Progenitor cell of endocrine pancreas (in vitro differentiated cells): ENCODE measurements around the gene C1QTNF3. TPM values are rescaled to one million over a fixed set of nuclear protein-coding genes. Genes with fewer than 3 reads are reported as not detected.
A peak's percentile ranks its signal among the peaks of the same experiment; 100 is the strongest.

Experiments used
- DNase-seq: peaks from one replicate; pipeline ENCODE4 v3.0.0; 2021; ENCODE audit warnings: low spot score; ENCODE audit not compliant: unreplicated experiment
- H3K27ac Mint-ChIP-seq: 2 replicates; pipeline ENCODE4 v1.8.0; 2021; ENCODE audit warnings: mild to moderate bottlenecking, moderate library complexity, mixed read lengths
- H3K27me3 Mint-ChIP-seq: 2 replicates; pipeline ENCODE4 v1.8.0; 2021; ENCODE audit warnings: mixed read lengths
- H3K36me3 Mint-ChIP-seq: 2 replicates; pipeline ENCODE4 v1.8.0; 2022; ENCODE audit warnings: mixed read lengths; ENCODE audit not compliant: insufficient read depth
- H3K4me1 Mint-ChIP-seq: 2 replicates; pipeline ENCODE4 v1.8.0; 2021; ENCODE audit warnings: low read depth, mixed read lengths
- H3K4me3 Mint-ChIP-seq: 2 replicates; pipeline ENCODE4 v1.8.0; 2021; ENCODE audit warnings: low read depth, mild to moderate bottlenecking, moderate library complexity, mixed read lengths
- H3K9me3 Mint-ChIP-seq: 2 replicates; pipeline ENCODE4 v1.8.0; 2021; ENCODE audit warnings: low read depth, mixed read lengths
- total RNA-seq: library from RNA; stranded (reverse); gene quantifications from 2 replicates; pipeline ENCODE4 v1.2.1, GENCODE V29; 2021
- TF ChIP-seq, protein P1 (sequence below): fragments of 200-600 bp; sonication (generic); IDR thresholded peaks from one replicate; pipeline ENCODE4 v1.5.0; 2021; ENCODE audit warnings: antibody characterized with exemption, mild to moderate bottlenecking; ENCODE audit not compliant: unreplicated experiment

The C1QTNF3 gene
- total RNA-seq, 1 donor from 2014 or later = 9.6 TPM

DNA sequence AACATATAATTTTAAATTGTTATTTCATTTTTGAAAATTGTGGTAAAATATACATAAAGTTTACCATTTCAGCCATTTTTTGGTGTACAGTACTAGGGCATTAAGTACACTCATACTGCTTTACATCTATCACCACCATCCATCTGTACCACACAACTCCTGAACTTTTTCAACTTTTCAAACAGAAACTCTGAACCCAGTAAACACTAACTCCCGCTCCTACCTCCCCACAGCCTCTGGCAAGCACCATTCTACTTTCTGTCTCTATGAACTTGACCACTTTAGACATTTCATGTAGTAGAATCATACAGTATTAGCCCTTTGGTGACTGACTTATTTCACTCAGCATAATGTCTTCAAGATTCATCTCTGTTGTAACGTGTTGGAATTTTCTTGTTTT, 50.1 kb downstream of the C1QTNF3 start:
- Mint-ChIP-seq H3K4me3 (no peak overlapping the region), H3K27ac (peak overlapping the region; percentile 38), H3K36me3 (peaks cover 24% of the 10 kb centered on the region), H3K9me3 (no peaks in the 10 kb centered on the region), H3K4me1 (peaks cover 9% of the 10 kb centered on the region), H3K27me3 (no peaks in the 10 kb centered on the region)
- TF ChIP-seq, protein P1, sequence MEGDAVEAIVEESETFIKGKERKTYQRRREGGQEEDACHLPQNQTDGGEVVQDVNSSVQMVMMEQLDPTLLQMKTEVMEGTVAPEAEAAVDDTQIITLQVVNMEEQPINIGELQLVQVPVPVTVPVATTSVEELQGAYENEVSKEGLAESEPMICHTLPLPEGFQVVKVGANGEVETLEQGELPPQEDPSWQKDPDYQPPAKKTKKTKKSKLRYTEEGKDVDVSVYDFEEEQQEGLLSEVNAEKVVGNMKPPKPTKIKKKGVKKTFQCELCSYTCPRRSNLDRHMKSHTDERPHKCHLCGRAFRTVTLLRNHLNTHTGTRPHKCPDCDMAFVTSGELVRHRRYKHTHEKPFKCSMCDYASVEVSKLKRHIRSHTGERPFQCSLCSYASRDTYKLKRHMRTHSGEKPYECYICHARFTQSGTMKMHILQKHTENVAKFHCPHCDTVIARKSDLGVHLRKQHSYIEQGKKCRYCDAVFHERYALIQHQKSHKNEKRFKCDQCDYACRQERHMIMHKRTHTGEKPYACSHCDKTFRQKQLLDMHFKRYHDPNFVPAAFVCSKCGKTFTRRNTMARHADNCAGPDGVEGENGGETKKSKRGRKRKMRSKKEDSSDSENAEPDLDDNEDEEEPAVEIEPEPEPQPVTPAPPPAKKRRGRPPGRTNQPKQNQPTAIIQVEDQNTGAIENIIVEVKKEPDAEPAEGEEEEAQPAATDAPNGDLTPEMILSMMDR = no peak
- DNase-seq = no peak

DNA sequence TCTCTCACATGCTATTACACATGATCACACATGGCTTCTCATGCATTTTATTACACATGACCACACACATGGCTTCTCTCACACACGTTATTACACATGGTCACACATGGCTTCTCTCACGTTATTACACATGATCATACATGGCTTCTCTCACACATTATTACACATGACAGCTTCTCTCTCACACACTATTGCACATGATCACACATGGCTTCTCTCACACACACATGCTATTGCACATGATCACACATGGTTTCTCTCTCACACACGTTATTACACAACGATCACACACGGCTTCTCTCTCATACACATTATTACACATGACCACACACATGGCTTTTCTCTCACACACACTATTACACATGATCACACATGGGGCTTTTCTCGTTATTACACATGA, 57.6 kb downstream of the C1QTNF3 start:
- Mint-ChIP-seq H3K27ac (no peak overlapping the region), H3K4me3 (no peak overlapping the region), H3K27me3 (no peaks in the 10 kb centered on the region), H3K4me1 (peaks cover 21% of the 10 kb centered on the region), H3K9me3 (no peaks in the 10 kb centered on the region), H3K36me3 (peaks cover 16% of the 10 kb centered on the region)
- DNase-seq = no peak
- TF ChIP-seq, protein P1 = no peak

DNA sequence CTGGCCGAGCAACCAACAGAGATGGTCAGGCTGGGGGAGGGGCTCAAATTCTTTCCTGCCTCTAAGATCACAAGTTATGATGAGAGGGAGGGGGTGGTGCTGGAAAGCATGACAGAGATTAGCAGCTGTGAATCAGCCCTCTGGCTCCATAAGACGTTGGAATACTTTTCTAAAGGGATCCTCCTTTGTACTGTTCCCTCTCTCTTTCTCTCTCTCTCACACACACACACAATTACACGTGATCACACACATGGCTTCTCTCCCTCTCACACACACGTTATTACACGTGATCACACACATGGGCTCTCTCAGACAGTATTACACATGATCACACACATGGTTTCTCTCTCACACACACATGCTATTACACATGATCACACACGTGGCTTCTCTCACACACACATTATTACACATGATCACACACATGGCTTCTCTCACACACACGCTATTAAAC, 58.3 kb downstream of the C1QTNF3 start, which contains the start of gene SLC45A2:
TSS of gene SLC45A2 (minus strand) at position 23 of the 454 bp plus-strand sequence. CDS start 110 bp downstream, outside the sequence.
- no peak within 1 kb of the TSS for H3K4me3 Mint-ChIP-seq
- DNase-seq = no peak
- H3K9me3 Mint-ChIP-seq = no peaks in the 10 kb centered on the region
- TF ChIP-seq, protein P1 = no peak
- no peaks in the 10 kb centered on the region for H3K27me3 Mint-ChIP-seq
- peak within 1 kb of the TSS; percentile 54 for H3K27ac Mint-ChIP-seq
- peaks cover 22% of the 10 kb centered on the region for H3K4me1 Mint-ChIP-seq
- peaks cover 16% of the 10 kb centered on the region for H3K36me3 Mint-ChIP-seq

DNA sequence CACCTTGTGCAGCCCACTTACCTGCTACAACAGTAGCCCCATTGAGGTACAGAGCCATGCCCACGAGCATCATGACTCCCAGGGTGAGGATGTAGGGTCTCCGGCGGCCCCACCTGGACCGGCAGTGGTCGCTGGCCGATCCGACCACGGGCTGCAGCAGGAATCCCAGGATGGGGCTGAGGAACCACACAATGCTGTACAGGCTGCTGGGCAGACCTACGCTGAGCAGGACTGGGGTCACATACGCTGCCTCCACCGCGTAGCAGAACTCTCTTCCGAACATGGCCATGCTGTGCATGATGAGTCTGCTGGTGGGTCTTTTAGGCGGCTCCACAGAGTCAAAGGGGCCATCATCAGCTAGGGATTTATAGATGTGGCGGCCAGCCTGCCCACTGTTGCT, 58.8 kb downstream of the C1QTNF3 start:
- no peak overlapping the region for H3K4me3 Mint-ChIP-seq
- no peak overlapping the region for H3K27ac Mint-ChIP-seq
- peaks cover 13% of the 10 kb centered on the region for H3K36me3 Mint-ChIP-seq
- no peaks in the 10 kb centered on the region for H3K27me3 Mint-ChIP-seq
- peaks cover 22% of the 10 kb centered on the region for H3K4me1 Mint-ChIP-seq
- TF ChIP-seq, protein P1 = no peak
- no peaks in the 10 kb centered on the region for H3K9me3 Mint-ChIP-seq
- no peak for DNase-seq

DNA sequence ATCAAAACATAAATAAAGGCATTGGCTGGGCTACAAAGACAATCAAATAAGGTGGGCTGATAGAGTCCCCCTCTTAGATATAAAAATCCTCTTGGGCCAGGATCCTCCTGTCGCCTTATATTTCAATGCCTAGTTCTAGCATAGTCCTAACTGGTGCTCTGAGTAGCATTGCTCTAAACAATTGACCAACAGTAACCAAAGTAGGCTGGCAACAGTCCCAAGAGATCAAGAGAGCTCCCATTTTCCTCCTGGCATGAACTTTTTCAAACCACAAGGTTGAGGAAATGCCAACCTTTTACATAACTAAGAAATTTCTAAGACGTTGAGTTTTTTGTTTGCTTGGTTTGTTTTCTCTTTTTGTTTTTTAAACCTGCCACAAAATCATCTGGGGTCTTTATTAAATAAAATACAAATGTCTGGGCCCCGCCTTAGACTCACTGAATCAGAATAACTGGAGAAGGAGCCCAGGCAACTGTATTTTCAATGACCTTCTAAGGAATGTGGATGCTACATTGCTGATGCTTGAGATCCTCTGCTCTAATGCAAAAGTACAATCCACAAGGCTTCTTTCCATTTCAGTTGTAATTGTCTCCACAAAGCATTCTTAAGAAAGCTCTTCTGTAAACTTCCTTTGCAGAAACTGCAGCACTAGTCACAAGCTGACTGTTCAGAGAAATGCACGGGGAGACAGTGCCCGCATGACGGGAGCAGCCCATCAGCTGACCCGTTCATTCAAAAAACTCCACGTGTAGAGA, 61.4 kb downstream of the C1QTNF3 start:
- no peak for DNase-seq
- peaks cover 22% of the 10 kb centered on the region for H3K4me1 Mint-ChIP-seq
- TF ChIP-seq, protein P1 = no peak
- no peak overlapping the region for H3K4me3 Mint-ChIP-seq
- H3K27me3 Mint-ChIP-seq = no peaks in the 10 kb centered on the region
- peak overlapping the region; percentile 7 for H3K27ac Mint-ChIP-seq
- H3K36me3 Mint-ChIP-seq = no peaks in the 10 kb centered on the region
- H3K9me3 Mint-ChIP-seq = no peaks in the 10 kb centered on the region
